GM10248 (cell line): ENCODE results near the gene EPHB6.

Source experiments
- CTCF ChIA-PET: fragments of 300-600 bp; sonication (Branson Sonifier 250); formaldehyde crosslinking; extraction: SDS; loops from one replicate; lab custom pipeline; 2021; ENCODE audit warnings: antibody characterized with exemption; lab: Yijun Ruan, JAX
- POLR2A ChIA-PET: fragments of 350-650 bp; sonication (Branson Sonifier 250); formaldehyde crosslinking; extraction: SDS; loops from one replicate; lab custom pipeline; 2020; ENCODE audit warnings: antibody characterized with exemption; lab: Yijun Ruan, JAX
- DNase-seq: peaks from one replicate; pipeline ENCODE4 v3.0.0; 2012; ENCODE audit errors: extremely low spot score
- CTCF ChIP-seq: IDR thresholded peaks from 2 replicates; pipeline ENCODE4 v1.5.1; 2012; ENCODE audit warnings: mild to moderate bottlenecking, low read depth; ENCODE audit errors: extremely low read depth, missing control alignments, control extremely low read depth

EPHB6 gene

GRCh38 chr7:142808802-142809583 lies 45.9 kb upstream of the EPHB6 start:
- CTCF ChIA-PET = interaction anchor here (0.9 to 10.9 kb wide), 17 partner anchors 11 to 432 kb away, joined by 3 to 316 read pairs (median 8); partner anchors contain the start of gene EPHB6
- no peak for TF ChIP-seq CTCF
- POLR2A ChIA-PET = interaction anchor here (0.6 to 1.9 kb wide), 8 partner anchors 9 to 226 kb away, joined by 3 to 21 read pairs (median 4); no protein-coding TSS in a partner anchor
- peak; percentile 78 for DNase-seq

- ChIA-PET POLR2A (interaction anchor here (0.5 to 1.5 kb wide), 4 partner anchors 21 to 25 kb away, joined by 3 to 10 read pairs (median 7); no protein-coding TSS in a partner anchor), CTCF (interaction anchor here (0.9 to 10.9 kb wide), 17 partner anchors 10 to 431 kb away, joined by 3 to 316 read pairs (median 15); partner anchors contain the start of gene EPHB6)
- no peak for DNase-seq
- no peak for TF ChIP-seq CTCF
Observed at GRCh38 chr7:142809671-142810070, 45.2 kb upstream of the EPHB6 start.

- ChIA-PET POLR2A (no interaction called here), CTCF (interaction anchor here (0.6 to 10.9 kb wide), 45 partner anchors 9 to 481 kb away, joined by 3 to 316 read pairs (median 6); partner anchors contain the start of genes EPHB6 and PRSS2)
- TF ChIP-seq CTCF = peak; percentile 71
- DNase-seq = no peak
Observed at GRCh38 chr7:142811154-142811737, 43.6 kb upstream of the EPHB6 start.

- CTCF ChIA-PET = interaction anchor here (0.7 to 10.9 kb wide), 26 partner anchors 7 to 225 kb away, joined by 3 to 316 read pairs (median 8); partner anchors contain the start of gene PRSS2
- DNase-seq = no peak
- POLR2A ChIA-PET = interaction anchor here (1.0 kb wide), 1 partner anchor 15 kb away, joined by 3 read pairs; no protein-coding TSS in a partner anchor
- TF ChIP-seq CTCF = no peak
Observed at GRCh38 chr7:142812437-142813215, 42.2 kb upstream of the EPHB6 start.

- TF ChIP-seq CTCF = no peak
- DNase-seq = no peak
- CTCF ChIA-PET = interaction anchor here (0.7 to 10.9 kb wide), 22 partner anchors 7 to 226 kb away, joined by 3 to 316 read pairs (median 8); partner anchors contain the start of gene PRSS2
- POLR2A ChIA-PET = no interaction called here
Observed at GRCh38 chr7:142813226-142813625, 41.6 kb upstream of the EPHB6 start.
